Neuron (in vitro differentiated cells): ENCODE data around the gene CLEC1B.
"Not testable (repeated sequence)": the region's sequence is repeated elsewhere in the genome, so short reads cannot be mapped to it uniquely, and the experiment has no call there.

Experiments used
- H2AFZ ChIP-seq: one replicate; pipeline ENCODE4 v1.6.1; 2013; ENCODE audit warnings: low read depth, mild to moderate bottlenecking, inconsistent platforms, low read length, moderate library complexity
- H3K27me3 ChIP-seq: one replicate; pipeline ENCODE4 v1.6.1; 2013; ENCODE audit warnings: low read length; ENCODE audit not compliant: insufficient read depth
- H3K36me3 ChIP-seq: one replicate; pipeline ENCODE4 v1.6.1; 2013; ENCODE audit warnings: low read length; ENCODE audit not compliant: insufficient read depth
- H3K4me1 ChIP-seq: one replicate; pipeline ENCODE4 v1.6.1; 2013; ENCODE audit warnings: low read length; ENCODE audit not compliant: insufficient read depth
- H3K4me3 ChIP-seq: 2 replicates; pipeline ENCODE4 v1.5.1; 2013; ENCODE audit warnings: mild to moderate bottlenecking, low read length, moderate library complexity
- H3K9me3 ChIP-seq: one replicate; pipeline ENCODE4 v1.6.1; 2013; ENCODE audit warnings: low read length

Gene CLEC1B

DNA sequence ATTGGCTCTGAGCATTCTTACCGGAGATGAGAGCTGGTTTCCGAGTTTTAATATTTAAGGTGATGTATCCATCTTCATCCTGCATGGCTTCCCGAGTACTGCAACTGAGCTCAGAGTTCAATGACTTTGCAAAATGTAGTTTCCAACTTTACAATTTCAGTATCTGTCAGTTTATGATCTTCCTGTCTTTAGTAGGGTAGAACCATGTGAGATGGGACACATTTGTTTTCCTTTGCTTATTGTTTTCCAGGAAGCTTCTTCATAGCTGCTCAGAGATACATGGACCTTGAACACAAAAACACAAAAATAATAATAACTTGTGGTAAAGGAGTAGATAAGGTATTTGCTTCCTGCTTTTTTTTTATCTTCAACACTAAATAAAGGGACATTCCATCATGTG is at the start of gene CLEC1B:
Gene CLEC1B (minus strand): TSS at position 106 of the 400 bp plus-strand sequence. CDS start 21 bp downstream, at position 85.
- Histone ChIP-seq H3K4me3 (no peak within 1 kb of the TSS), H3K27me3 (no peaks in the 10 kb centered on the region), H3K36me3 (no peaks in the 10 kb centered on the region), H3K4me1 (no peaks in the 10 kb centered on the region), H3K9me3 (no peaks in the 10 kb centered on the region), H2AFZ (no peak within 1 kb of the TSS)

GRCh38 chr12:10048526-10048925 is 49.6 kb upstream of the CLEC1B start:
- no peak overlapping the region for H2AFZ ChIP-seq
- no peaks in the 10 kb centered on the region for H3K4me1 ChIP-seq
- no peaks in the 10 kb centered on the region for H3K27me3 ChIP-seq
- no peak overlapping the region for H3K4me3 ChIP-seq
- no peaks in the 10 kb centered on the region for H3K9me3 ChIP-seq
- H3K36me3 ChIP-seq: no peaks in the 10 kb centered on the region

DNA sequence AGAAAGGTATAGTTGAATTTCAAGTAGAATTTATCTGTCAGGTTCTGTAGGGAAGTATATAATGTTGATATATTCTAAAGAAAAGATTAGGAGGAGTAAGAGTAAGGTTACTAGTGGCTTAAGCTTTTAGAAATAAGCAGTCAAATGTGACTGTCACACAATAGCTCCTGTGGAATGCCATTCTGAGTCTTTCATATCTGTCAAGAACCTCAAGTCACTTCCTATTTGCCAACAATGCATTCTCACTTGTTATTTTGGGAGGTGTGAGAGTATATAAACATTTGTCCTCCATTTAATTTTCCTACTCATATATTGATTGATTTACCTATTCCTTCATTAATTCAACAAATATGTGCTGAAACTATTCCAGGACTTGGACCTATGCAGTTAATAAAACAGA is 43.2 kb upstream of the CLEC1B start:
- no peaks in the 10 kb centered on the region for H3K27me3 ChIP-seq
- H3K9me3 ChIP-seq: no peaks in the 10 kb centered on the region
- no peak overlapping the region for H3K4me3 ChIP-seq
- no peaks in the 10 kb centered on the region for H3K36me3 ChIP-seq
- no peak overlapping the region for H2AFZ ChIP-seq
- H3K4me1 ChIP-seq: no peaks in the 10 kb centered on the region

GRCh38 chr12:10033783-10034545 is 35.0 kb upstream of the CLEC1B start:
- Histone ChIP-seq H2AFZ (no peak overlapping the region), H3K27me3 (no peaks in the 10 kb centered on the region), H3K9me3 (no peaks in the 10 kb centered on the region), H3K4me3 (no peak overlapping the region), H3K4me1 (peaks cover 2% of the 10 kb centered on the region), H3K36me3 (no peaks in the 10 kb centered on the region)

GRCh38 chr12:10031771-10032175 is 32.9 kb upstream of the CLEC1B start:
- Histone ChIP-seq H3K9me3 (no peaks in the 10 kb centered on the region), H2AFZ (no peak overlapping the region), H3K27me3 (no peaks in the 10 kb centered on the region), H3K4me1 (peaks cover 2% of the 10 kb centered on the region), H3K36me3 (no peaks in the 10 kb centered on the region), H3K4me3 (no peak overlapping the region)

- Histone ChIP-seq H3K36me3 (no peaks in the 10 kb centered on the region), H3K9me3 (no peaks in the 10 kb centered on the region), H3K27me3 (no peaks in the 10 kb centered on the region), H3K4me1 (peaks cover 2% of the 10 kb centered on the region), H3K4me3 (no peak overlapping the region), H2AFZ (no peak overlapping the region)
Observed at GRCh38 chr12:10031321-10031720, 32.4 kb upstream of the CLEC1B start.

DNA sequence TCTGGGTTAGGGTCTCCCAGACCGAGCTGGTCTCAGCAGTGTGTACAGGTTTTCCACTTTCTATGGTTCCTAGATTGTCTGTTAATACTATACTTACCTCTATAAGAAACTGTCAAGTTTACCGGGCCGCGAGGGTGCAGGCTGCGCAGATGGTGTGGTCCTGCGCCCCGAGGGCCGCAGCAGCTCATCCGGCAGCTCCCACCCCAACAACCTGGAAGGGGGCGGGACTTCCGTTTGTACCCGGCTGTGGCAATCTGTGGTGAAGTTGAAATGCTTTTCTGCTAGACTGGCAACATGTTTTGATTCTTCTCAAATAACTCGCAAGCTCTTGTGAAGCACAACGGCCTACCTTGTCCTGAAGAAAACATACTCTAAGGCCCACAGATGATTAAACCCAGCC is 31.5 kb upstream of the CLEC1B start, which contains the start of gene CLEC9A:
Gene CLEC9A (plus strand): TSS at position 237 of the 400 bp plus-strand sequence. CDS start 22,006 bp downstream, outside the sequence.
- H2AFZ ChIP-seq: no peak within 1 kb of the TSS
- H3K4me3 ChIP-seq: no peak within 1 kb of the TSS
- H3K27me3 ChIP-seq: no peaks in the 10 kb centered on the region
- H3K9me3 ChIP-seq: no peaks in the 10 kb centered on the region
- no peaks in the 10 kb centered on the region for H3K36me3 ChIP-seq
- H3K4me1 ChIP-seq: peaks cover 2% of the 10 kb centered on the region

GRCh38 chr12:10027721-10028120 is 28.8 kb upstream of the CLEC1B start:
- H3K4me1 ChIP-seq: peaks cover under 1% of the 10 kb centered on the region
- no peak overlapping the region for H3K4me3 ChIP-seq
- H2AFZ ChIP-seq: no peak overlapping the region
- no peaks in the 10 kb centered on the region for H3K27me3 ChIP-seq
- no peaks in the 10 kb centered on the region for H3K36me3 ChIP-seq
- no peaks in the 10 kb centered on the region for H3K9me3 ChIP-seq

GRCh38 chr12:10027311-10027710 is 28.4 kb upstream of the CLEC1B start:
- Histone ChIP-seq H3K27me3 (no peaks in the 10 kb centered on the region), H3K4me1 (no peaks in the 10 kb centered on the region), H2AFZ (no peak overlapping the region), H3K36me3 (no peaks in the 10 kb centered on the region), H3K9me3 (no peaks in the 10 kb centered on the region), H3K4me3 (no peak overlapping the region)

- not testable (repeated sequence) for H3K36me3 ChIP-seq, H3K4me3 ChIP-seq, H3K9me3 ChIP-seq, H3K4me1 ChIP-seq, H2AFZ ChIP-seq, H3K27me3 ChIP-seq
Observed at GRCh38 chr12:10026666-10027065, 27.7 kb upstream of the CLEC1B start.

- no peaks in the 10 kb centered on the region for H3K4me1 ChIP-seq
- no peaks in the 10 kb centered on the region for H3K36me3 ChIP-seq
- no peaks in the 10 kb centered on the region for H3K27me3 ChIP-seq
Observed at GRCh38 chr12:10025236-10025635, 26.3 kb upstream of the CLEC1B start.

DNA sequence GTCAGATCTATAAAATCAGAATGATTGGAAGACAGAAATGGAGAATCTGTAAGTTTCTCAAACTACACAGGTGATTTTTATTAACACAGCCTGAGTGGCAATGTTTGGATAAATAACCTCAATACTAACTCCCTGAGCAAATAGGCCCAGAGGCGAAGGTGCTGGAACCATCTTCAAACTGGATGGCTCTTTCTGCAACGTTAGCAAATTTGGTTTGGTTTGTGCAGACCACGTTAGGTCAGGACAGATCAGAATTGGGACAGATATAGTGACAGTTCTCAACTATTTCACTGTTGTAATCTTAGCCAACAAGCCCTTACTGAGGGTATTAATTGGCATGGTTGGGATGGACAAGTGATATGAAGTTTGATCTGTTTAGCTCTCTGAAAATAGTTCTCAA is 22.4 kb upstream of the CLEC1B start:
- no peak overlapping the region for H3K4me3 ChIP-seq
- no peaks in the 10 kb centered on the region for H3K27me3 ChIP-seq
- H3K4me1 ChIP-seq: peaks cover 6% of the 10 kb centered on the region
- H3K9me3 ChIP-seq: no peaks in the 10 kb centered on the region
- no peaks in the 10 kb centered on the region for H3K36me3 ChIP-seq
- no peak overlapping the region for H2AFZ ChIP-seq

More at GRCh38 chr12:10025236-10025635, 26.3 kb upstream of the CLEC1B start:
- Histone ChIP-seq H3K4me3 (no peak overlapping the region), H3K9me3 (no peaks in the 10 kb centered on the region), H2AFZ (no peak overlapping the region)

- Histone ChIP-seq H3K9me3 (no peaks in the 10 kb centered on the region), H3K4me1 (peaks cover 6% of the 10 kb centered on the region), H2AFZ (no peak overlapping the region), H3K27me3 (peaks cover 2% of the 10 kb centered on the region), H3K36me3 (no peaks in the 10 kb centered on the region), H3K4me3 (no peak overlapping the region)
Observed at GRCh38 chr12:10018386-10018785, 19.5 kb upstream of the CLEC1B start.

DNA sequence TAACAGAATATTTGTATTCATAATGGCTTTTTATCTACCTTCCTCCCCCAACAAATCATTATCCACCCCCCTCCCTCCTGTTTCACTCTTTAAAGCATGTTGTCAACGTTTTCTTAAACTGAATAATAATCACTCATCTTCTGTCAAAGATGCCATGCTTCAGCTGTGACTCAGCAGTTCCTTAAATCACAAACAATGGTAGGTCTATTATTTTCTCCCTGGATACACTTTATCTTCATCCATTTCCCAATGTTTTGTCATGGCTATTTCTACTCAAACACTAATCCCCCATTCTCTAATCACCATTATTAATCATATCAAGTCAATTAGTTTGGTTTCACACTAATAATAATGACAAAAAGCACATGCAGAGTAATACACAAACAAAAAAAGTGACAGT is 18.0 kb upstream of the CLEC1B start:
- Histone ChIP-seq H2AFZ (no peak overlapping the region), H3K4me3 (no peak overlapping the region), H3K9me3 (no peaks in the 10 kb centered on the region), H3K36me3 (no peaks in the 10 kb centered on the region), H3K27me3 (peaks cover 2% of the 10 kb centered on the region), H3K4me1 (peaks cover 6% of the 10 kb centered on the region)
